ENCODE measurements around the gene NSMF. TPM values are rescaled to one million over a fixed set of nuclear protein-coding genes. Genes with fewer than 3 reads are reported as not detected.

The NSMF gene
- total RNA-seq, 2 donors from 2014 or later, result 58.9 to 66.0 TPM

GRCh38 chr9:137422604-137423513, 36.3 kb downstream of the NSMF start, which contains the start of the genes EXD3 and NOXA1:
TSS of gene EXD3 (minus strand) at chr9:137423162. CDS start at chr9:137395357, 27,805 bp downstream.
TSS of gene NOXA1 (plus strand) at chr9:137423393. CDS start at chr9:137423530, 137 bp downstream.
- WGBS, 2 experiments (ENCODE audit: insufficient coverage in 1 of 2, insufficient read length in 1 of 2), result 0% methylated on average over 7 to 113 of the region's 113 CpGs

GRCh38 chr9:137421838-137422603, 37.1 kb downstream of the NSMF start:
- no peaks in the 10 kb centered on the region for H3K9me3 Mint-ChIP-seq
- WGBS, 2 experiments (ENCODE audit: insufficient coverage in 1 of 2, insufficient read length in 1 of 2), result 9 to 16% methylated on average over 9 to 11 of the region's 11 CpGs
- Histone ChIP-seq H3K27me3 (ENCODE audit: control insufficient read depth, insufficient read depth, low read length, poor library complexity, severe bottlenecking) (no peaks in the 10 kb centered on the region), H3K27ac (ENCODE audit: low read depth, low read length) (no peak overlapping the region), H3K9me3 (ENCODE audit: control insufficient read depth, low read length) (no peaks in the 10 kb centered on the region), H3K4me1 (ENCODE audit: control insufficient read depth, insufficient read depth, low read length) (no peaks in the 10 kb centered on the region), H3K9ac (ENCODE audit: extremely low read depth, low read length, poor library complexity, severe bottlenecking) (peak overlapping the region; percentile 69), H3K4me3 (ENCODE audit: low read length) (peak overlapping the region; percentile 98), H3K36me3 (ENCODE audit: control insufficient read depth, insufficient read depth, low read length) (peaks cover 6% of the 10 kb centered on the region)
- H3K36me3 Mint-ChIP-seq (ENCODE audit: low read depth), result peaks cover 2% of the 10 kb centered on the region
- no peak for DNase-seq
- peak overlapping the region; percentile 76 for H3K4me3 Mint-ChIP-seq
- TF ChIP-seq CTCF (conservative IDR thresholded peaks at IDR 0.05), result no peak
- peaks cover 4% of the 10 kb centered on the region for H3K4me1 Mint-ChIP-seq
- peak overlapping the region; percentile 72 for H3K27ac Mint-ChIP-seq
- peaks cover 8% of the 10 kb centered on the region for H3K27me3 Mint-ChIP-seq (ENCODE audit: insufficient read depth)

More at GRCh38 chr9:137422604-137423513, 36.3 kb downstream of the NSMF start, which contains the start of the genes EXD3 and NOXA1:
- Mint-ChIP-seq H3K4me3 (peak within 1 kb of the TSS; percentile 76), H3K27ac (peak within 1 kb of the TSS; percentile 72), H3K27me3 (ENCODE audit: insufficient read depth) (peaks cover 8% of the 10 kb centered on the region), H3K9me3 (no peaks in the 10 kb centered on the region), H3K4me1 (peaks cover 4% of the 10 kb centered on the region), H3K36me3 (ENCODE audit: low read depth) (peaks cover 2% of the 10 kb centered on the region)
- peak; percentile 74 for TF ChIP-seq CTCF (conservative IDR thresholded peaks at IDR 0.05)
- Histone ChIP-seq H3K4me1 (ENCODE audit: control insufficient read depth, insufficient read depth, low read length) (no peaks in the 10 kb centered on the region), H3K27me3 (ENCODE audit: control insufficient read depth, insufficient read depth, low read length, poor library complexity, severe bottlenecking) (no peaks in the 10 kb centered on the region), H3K36me3 (ENCODE audit: control insufficient read depth, insufficient read depth, low read length) (peaks cover 6% of the 10 kb centered on the region), H3K27ac (ENCODE audit: low read depth, low read length) (no peak within 1 kb of the TSS), H3K9me3 (ENCODE audit: control insufficient read depth, low read length) (no peaks in the 10 kb centered on the region), H3K9ac (ENCODE audit: extremely low read depth, low read length, poor library complexity, severe bottlenecking) (peak within 1 kb of the TSS; percentile 69), H3K4me3 (ENCODE audit: low read length) (peak within 1 kb of the TSS; percentile 98)
- peak; percentile 98 for DNase-seq
